Activated CD4-positive, CD25-positive, alpha-beta regulatory T cell treated with anti-CD3 and anti-CD28 coated beads, Interleukin-2, amount 50 U/mL, for 16 hours (primary cell): ENCODE data around the gene SPEN.
"Not testable (repeated sequence)": the region's sequence is repeated elsewhere in the genome, so short reads cannot be mapped to it uniquely, and the experiment has no call there.

ENCODE experiments used
- DNase-seq: peaks from one replicate; pipeline ENCODE4 v3.0.0-alpha.2; 2020; ENCODE audit warnings: low read depth, low spot score

Gene SPEN

DNA sequence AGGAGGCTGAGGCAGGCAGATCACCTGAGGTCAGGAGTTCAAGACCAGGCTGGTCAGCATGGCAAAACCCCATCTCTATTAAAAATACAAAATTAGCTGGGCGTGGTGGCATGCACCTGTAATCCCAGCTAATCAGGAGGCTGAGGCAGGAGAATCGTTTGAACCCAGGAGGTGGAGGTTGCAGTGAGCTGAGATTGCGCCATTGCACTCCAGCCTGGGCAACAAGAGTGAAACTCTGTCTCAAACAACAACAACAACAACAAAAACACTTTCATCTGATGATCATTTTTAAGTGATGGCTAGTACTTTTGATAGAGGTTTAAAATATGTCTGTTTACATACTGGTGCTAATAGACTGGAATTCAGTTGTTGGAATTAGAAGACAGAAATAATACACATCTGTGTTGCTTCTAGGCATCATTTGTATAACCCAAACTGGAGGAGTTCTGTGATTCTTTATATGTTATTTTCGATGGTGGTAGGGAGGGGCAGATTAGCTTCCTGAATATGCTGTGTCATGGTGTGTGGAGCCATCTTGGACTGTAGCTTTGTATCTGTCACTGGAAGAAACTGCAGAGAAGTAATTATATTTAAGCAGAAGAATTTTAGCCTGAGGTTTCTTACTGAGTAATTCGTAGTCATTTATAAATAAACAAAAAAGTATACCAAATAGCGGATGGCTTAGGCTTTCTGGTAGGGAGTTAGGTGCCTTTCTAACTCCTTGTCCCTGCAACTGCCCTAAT, 45.5 kb downstream of the SPEN start:
- not testable (repeated sequence) for DNase-seq

- DNase-seq, result no peak
Observed at GRCh38 chr1:15895233-15895632, 47.7 kb downstream of the SPEN start.

GRCh38 chr1:15896841-15897610, 49.5 kb downstream of the SPEN start:
- not testable (repeated sequence) for DNase-seq

- DNase-seq, result no peak
Observed at GRCh38 chr1:15899266-15899665, 51.8 kb downstream of the SPEN start.

DNA sequence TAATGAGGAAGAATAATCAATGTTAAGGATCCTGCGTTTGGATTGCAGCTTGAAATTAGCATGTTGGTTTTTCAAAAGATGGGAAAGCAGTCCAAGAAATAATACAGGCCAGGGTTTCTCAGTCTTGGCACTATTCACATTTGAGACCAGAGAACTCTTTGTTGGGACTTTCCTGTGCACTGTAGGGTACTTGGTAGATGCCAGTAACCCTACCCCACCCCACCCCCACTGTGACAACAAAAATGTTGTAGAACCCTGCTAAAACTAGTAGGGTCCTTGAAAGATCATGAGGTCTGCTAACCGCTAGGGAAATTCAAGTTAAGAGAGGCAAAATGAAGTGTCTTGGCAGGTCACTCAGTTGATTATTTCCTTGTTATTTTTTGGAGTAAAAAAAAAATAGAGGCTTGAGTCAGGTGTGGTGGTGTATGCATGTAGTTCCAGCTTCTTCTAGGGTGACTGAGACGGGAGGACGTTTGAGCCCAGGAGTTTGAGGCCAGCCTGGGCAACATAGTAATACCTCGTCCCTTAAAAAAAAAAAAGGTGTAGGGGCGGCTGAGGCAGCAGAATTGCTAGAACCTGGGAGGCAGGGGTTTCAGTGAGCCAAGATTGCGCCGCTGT, 53.3 kb downstream of the SPEN start:
- DNase-seq, result no peak

DNA sequence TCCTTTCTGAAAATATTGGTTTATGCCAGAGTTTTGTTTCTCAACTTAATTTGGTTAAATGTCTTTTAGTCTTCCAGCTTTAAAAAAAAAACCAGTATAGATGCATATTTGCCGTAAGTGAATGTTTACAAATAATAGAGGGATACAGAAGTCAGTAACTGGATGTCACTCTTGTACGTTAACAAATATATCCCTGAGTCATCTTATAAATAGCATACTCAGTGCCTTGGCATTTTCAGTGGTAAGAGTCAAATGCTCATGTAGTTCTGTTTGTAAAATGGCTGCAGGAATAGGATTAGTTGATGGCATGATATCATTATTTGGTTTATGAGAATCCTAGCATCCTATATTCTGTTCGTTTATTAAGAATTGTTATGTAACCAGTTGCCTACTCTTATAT, 55.4 kb downstream of the SPEN start:
- DNase-seq, result no peak

- DNase-seq, result no peak
Observed at GRCh38 chr1:15908597-15908996, 61.1 kb downstream of the SPEN start.

DNA sequence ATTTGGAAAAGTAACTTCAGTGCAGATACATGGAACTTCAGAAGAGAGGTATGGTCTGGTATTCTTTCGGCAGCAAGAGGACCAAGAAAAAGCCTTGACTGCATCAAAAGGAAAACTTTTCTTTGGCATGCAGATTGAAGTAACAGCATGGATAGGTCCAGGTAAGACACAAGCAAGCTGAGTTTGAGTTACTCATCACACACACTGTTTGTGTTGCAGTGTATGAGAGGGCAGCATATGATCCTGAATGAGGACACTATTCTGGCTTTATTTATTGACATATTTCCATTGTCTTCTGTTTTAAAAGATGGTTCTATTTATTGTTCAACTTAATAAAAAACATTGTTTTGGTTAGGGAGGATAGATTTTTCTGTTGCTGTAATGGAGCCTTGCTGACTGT, 63.6 kb downstream of the SPEN start:
- no peak for DNase-seq

DNA sequence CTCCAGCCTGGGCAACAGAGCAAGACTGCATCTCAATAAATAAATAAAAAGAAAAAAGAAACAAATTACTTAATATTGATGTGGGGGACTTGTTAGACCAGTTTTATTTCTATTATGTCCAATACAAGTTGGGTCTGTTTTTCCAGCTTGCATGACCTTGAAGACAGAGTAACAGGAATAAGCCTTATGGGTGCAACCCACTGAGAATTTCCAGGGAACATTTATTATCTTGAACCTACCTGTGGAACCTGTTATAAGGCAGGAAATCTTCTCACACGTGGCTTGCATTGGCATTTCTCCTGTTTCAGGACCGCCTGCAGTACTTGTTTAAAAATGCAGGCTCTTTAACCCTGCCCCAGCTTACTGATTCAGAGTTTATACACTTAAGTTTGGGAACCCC, 64.4 kb downstream of the SPEN start:
- no peak for DNase-seq

GRCh38 chr1:15913607-15914006, 66.1 kb downstream of the SPEN start:
- not testable (repeated sequence) for DNase-seq

DNA sequence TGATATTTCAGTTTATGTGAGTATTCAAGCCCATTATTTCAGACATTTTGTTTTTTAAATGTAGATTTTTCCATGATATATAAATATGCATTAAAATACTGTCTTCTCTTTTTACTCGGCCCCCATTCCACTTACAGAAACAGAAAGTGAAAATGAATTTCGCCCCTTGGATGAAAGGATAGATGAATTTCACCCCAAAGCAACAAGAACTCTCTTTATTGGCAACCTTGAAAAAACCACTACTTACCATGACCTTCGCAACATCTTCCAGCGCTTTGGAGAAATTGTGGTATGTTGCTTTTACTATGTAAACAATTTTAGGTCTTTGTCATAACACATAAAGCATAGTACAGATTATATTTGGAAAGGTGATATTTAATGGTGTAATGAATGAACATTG, 68.5 kb downstream of the SPEN start:
- no peak for DNase-seq

GRCh38 chr1:15916417-15916816, 68.9 kb downstream of the SPEN start:
- DNase-seq, result no peak

- no peak for DNase-seq
Observed at GRCh38 chr1:15916916-15917315, 69.4 kb downstream of the SPEN start.

GRCh38 chr1:15918962-15919715, 71.6 kb downstream of the SPEN start:
- DNase-seq, result peak; percentile 50

DNA sequence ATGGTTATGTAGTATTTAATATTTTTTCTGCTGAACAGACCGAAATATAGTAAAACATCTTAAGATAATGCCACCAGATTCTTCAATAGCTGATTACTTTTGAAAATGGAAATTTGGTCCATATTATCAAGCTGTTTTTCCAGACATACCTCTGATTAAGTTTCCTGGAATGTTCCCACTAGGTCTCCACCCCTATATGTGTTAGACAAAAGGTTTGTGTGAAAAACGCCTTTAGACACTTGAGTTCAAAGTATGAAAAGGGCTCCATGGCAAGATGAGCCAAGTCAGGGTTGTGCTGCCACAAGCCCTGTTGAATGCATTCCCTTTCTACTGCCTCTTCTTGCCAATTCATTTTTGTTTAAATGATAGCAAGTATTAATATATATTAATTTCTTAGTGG, 75.7 kb downstream of the SPEN start:
- no peak for DNase-seq

DNA sequence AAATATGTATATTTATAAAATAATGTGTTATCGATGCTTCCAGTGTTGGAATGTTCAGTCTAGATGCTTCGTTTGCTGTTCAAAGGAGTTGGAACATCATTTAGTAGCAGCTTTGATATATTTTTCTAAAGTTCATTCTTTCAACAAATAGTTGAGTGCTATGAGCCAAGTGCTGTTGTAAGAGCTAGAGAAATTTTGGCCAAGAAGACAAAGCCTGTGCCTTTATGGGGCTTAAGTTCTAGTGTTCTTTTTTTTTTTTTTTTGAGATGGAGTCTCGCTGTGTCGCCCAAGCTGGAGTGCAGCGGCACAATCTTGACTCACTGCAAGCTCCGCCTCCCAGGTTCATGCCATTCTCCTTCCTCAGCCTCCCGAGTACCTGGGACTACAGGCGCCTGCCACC, 78.9 kb downstream of the SPEN start:
- DNase-seq, result not testable (repeated sequence)

DNA sequence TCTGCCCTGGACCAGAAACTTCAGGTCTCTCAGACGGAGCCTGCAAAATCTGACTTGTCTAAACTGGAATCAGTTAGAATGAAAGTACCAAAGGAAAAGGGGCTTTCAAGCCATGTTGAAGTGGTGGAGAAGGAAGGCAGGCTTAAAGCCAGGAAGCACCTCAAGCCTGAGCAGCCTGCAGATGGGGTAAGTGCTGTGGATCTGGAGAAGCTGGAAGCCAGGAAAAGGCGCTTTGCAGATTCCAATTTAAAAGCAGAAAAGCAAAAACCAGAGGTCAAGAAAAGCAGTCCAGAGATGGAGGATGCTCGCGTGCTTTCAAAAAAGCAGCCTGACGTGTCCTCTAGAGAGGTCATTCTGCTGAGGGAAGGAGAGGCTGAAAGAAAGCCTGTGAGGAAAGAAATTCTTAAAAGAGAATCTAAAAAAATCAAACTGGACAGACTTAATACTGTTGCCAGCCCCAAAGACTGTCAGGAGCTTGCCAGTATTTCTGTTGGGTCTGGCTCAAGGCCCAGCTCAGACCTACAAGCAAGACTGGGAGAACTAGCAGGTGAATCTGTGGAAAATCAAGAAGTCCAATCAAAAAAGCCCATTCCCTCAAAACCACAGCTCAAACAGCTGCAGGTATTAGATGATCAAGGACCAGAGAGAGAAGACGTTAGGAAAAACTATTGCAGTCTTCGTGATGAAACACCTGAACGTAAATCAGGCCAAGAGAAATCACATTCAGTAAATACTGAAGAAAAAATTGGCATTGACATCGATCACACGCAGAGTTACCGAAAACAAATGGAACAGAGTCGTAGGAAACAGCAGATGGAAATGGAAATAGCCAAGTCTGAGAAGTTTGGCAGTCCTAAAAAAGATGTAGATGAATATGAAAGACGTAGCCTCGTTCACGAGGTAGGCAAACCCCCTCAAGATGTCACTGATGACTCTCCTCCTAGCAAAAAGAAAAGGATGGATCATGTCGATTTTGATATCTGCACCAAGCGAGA, 81.8 kb downstream of the SPEN start:
- DNase-seq, result no peak

DNA sequence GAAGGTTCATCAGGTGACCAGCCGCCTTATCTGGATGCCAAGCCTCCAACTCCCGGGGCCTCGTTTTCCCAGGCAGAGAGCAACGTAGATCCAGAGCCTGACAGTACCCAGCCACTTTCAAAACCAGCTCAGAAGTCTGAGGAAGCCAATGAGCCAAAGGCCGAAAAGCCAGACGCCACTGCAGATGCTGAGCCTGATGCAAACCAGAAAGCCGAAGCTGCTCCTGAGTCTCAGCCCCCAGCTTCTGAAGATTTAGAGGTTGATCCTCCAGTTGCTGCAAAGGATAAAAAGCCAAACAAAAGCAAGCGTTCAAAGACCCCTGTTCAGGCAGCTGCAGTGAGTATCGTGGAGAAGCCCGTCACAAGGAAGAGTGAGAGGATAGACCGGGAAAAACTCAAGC, 83.9 kb downstream of the SPEN start:
- no peak for DNase-seq

DNA sequence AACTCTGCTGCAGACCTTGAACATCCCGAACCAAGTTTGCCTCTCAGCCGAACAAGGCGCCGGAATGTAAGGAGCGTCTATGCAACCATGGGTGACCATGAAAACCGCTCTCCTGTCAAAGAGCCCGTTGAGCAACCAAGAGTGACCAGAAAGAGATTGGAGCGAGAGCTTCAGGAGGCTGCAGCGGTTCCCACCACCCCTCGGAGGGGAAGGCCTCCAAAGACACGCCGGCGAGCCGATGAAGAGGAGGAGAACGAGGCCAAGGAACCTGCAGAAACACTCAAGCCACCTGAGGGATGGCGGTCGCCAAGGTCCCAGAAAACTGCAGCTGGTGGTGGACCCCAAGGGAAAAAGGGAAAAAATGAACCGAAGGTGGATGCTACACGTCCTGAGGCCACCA, 84.4 kb downstream of the SPEN start:
- no peak for DNase-seq

DNA sequence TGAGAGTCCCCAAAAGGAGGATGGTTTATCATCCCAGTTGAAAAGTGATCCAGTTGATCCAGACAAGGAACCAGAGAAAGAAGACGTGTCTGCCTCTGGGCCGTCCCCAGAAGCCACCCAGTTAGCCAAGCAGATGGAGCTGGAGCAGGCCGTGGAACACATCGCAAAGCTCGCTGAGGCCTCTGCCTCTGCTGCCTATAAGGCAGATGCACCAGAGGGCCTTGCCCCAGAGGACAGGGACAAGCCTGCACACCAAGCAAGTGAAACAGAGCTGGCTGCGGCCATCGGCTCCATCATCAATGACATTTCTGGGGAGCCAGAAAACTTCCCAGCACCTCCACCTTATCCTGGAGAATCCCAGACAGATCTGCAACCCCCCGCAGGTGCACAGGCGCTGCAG, 85.1 kb downstream of the SPEN start:
- no peak for DNase-seq

- no peak for DNase-seq
Observed at GRCh38 chr1:15933684-15934083, 86.2 kb downstream of the SPEN start.
